Germinal center (tissue), 1 donor: ENCODE results near the gene FAIM.
"Not testable (repeated sequence)": the region's sequence is repeated elsewhere in the genome, so short reads cannot be mapped to it uniquely, and the experiment has no call there.

Source experiments
- DNase-seq: peaks from one replicate; pipeline ENCODE4 v3.0.0; 2012; ENCODE audit warnings: mixed read lengths, low spot score

The FAIM gene

DNA sequence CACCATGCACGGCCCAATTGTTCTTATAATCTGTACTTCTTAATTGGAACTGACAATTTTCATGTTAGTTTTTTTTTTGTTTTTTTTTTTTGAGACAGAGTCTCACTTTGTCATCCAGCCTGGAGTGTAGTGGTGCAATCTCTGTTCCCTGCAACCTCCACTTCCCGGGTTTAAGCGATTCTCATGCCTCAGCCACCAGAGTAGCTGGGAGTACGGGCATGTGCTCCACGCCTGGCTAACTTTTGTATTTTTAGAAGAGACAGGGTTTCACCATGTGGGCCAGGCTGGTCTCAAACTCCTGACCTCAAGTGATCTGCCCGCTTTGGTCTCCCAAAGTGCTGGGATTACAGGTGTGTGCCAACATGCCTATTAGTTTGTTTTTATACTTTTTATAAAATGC, 72.4 kb downstream of the FAIM start:
- not testable (repeated sequence) for DNase-seq

DNA sequence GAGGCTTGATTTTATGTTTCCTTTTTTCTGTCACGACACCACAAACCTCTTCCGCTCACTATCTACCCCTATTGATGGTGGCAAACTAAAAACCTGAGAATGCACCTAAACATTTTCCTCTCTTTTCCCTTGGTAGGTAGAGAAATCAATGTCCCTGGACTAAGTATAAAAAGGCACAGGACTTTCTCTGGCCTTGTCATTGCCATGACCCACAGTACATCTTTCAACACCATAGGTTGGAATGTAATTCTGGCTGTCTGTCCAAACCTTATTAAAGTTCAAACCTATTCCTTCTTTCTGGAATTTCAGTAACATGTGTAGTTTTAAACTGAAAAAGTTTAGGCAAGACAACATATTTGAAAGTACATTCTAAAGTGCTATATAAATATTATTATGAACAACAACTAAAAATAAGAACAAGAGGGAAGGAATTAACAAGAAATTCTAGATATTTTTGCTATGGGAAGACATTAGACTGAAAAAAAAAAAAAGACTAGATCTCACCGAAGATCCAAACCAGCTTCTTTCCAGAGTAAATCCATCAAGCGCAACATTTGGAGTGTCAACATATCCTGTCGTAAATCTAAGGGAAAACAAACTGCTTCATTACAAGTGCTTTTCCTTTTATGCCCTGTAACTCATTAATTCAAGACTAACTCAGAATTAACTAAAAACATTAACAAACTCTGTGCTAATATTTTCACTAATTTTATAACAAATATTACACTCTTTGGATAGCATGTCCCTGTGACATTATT, 73.1 kb downstream of the FAIM start:
- DNase-seq = no peak

DNA sequence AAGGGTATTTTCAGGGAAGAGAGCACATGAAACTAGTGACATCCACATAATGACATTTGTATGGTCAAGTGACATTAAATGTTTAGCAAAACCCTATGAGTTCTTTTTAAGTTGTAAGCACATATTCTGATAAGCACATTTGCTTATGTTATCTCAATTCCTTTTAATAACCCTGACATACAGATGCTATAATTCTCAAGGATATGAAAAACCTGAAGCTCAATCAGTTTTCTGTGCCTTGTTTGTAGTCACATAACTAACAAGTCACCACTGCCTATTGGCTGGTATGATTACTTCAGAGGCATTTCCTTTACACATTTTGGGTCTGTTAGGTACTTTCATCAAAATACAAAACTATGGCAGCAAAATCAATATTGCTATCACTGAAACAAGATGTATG, 74.1 kb downstream of the FAIM start:
- DNase-seq = no peak
